ENCODE measurements around the gene C2orf74.

GRCh38 chr2:61167579-61167978, 5.6 kb downstream of the C2orf74 start:
- TF ChIP-seq CTCF (conservative IDR thresholded peaks at IDR 0.05 in 1 of 2, IDR thresholded peaks at IDR 0.05 in 1 of 2; ENCODE audit: extremely low read depth in 1 of 2, insufficient read depth in 1 of 2, low read depth in 1 of 2, low read length in 2 of 2) (no peak), EZH2 (IDR thresholded peaks at IDR 0.05; ENCODE audit: borderline replicate concordance, low read length) (no peak)

Measured in mammary epithelial cell (primary cell).